Activated CD8-positive, alpha-beta memory T cell treated with anti-CD3 and anti-CD28 coated beads for 24 hours (primary cell): Measurements from ENCODE around the gene TCF21.
"Not testable (repeated sequence)": the region's sequence is repeated elsewhere in the genome, so short reads cannot be mapped to it uniquely, and the experiment has no call there.

Experiments used
- DNase-seq: peaks from one replicate; pipeline ENCODE4 v3.0.0-alpha.2; 2020

TCF21 gene

DNA sequence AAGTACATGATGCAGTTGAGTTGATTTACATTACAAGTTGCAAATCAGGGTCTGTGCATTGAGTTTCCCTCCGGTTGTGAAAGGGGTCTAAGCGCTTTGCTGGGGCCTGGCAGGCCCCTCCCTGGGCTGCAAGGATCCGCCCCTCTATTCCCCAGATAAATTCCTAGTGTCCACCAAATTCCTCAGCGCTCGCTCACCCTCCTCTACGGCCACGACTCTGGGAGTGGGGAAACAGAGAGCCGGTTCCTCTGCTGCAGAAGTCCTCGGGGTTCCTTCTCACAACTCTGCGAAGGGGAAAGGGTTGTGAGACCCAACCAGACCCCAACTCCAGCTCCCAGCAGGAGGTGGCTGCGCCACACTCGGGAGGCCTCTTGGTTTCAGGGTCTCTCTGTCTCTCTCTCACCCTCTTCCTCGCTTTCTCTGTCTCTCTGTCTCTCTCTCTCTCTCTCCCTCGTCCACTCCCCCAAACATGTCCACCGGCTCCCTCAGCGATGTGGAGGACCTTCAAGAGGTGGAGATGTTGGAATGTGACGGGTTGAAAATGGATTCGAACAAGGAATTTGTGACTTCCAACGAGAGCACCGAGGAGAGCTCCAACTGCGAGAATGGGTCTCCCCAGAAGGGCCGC lies at the start of gene TCF21:
Gene TCF21, plus strand, starts transcription at position 185 of the 628 bp plus-strand sequence. Its CDS starts 285 bp downstream, at position 470.
- no peak for DNase-seq

DNA sequence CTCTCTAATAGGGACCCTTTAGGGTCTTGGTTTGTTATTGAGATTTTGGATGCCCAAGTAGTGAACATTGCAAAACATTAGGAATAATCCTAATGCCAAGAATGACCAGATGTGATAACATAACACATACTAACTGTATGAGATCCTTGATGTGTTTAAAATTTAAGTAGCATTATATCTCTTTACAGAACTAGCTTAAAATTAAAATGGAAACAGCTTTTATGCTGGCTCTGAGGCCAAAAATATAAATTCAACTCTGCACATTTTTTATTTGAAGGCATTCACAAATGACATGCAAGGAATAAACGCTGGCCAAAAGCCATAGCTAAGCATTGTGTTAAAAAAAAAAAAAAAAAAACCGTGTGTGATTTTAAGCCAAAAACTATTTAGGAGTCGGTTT lies 47.7 kb upstream of the TCF21 start:
- no peak for DNase-seq

DNA sequence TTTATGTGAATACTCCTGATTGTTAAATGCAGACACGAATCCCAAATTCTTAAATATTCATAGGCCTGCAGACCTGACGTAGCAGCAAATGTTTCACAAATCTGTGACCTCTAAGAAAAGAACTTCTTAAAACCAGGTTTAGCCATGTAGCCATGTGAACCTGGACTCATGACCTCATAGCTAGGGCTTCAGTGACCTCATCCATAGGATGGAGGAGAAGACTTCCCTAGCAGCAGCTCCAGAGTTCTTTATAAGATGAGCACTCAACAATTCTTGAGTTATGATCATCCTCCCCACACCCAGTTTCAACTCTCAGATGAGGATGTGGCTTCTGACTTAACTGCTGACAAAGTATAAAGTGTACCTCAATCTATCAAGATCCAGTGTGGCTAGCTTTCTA lies 45.8 kb upstream of the TCF21 start:
- DNase-seq = no peak

DNA sequence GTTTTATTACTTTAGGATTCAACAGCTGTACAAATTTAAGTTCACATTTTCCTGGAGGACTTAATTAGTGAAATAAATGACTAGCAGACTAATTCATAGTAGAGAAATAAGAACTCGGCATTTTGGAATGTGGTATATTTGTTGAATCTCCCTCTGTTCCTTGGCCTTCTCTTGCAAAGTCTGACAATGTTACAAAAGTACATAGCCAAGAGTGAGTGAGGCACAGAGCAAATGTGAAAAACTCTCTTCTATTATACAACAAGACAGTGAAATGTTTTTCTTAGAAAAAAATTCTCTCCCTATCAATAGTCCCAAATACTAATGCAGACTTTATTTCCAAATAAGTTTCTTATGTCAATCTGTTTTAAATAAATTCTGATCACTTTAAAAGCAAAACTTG lies 44.2 kb upstream of the TCF21 start:
- DNase-seq = no peak

DNA sequence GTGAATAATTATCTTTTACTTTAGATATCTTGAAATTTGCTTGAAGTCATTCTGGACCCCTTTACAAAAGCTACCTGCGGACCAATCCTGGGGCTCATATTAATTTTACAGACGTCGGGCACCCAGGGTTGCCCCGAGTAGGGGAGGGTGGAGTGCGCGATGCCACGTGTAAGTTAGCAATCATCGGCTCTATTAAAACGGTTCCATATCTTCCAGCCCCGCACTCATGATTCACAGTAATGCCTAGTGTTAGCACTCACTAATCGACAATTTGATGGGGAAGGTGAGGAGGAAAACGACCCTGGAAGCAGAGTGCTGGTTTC lies 34.9 kb upstream of the TCF21 start:
- DNase-seq = no peak

DNA sequence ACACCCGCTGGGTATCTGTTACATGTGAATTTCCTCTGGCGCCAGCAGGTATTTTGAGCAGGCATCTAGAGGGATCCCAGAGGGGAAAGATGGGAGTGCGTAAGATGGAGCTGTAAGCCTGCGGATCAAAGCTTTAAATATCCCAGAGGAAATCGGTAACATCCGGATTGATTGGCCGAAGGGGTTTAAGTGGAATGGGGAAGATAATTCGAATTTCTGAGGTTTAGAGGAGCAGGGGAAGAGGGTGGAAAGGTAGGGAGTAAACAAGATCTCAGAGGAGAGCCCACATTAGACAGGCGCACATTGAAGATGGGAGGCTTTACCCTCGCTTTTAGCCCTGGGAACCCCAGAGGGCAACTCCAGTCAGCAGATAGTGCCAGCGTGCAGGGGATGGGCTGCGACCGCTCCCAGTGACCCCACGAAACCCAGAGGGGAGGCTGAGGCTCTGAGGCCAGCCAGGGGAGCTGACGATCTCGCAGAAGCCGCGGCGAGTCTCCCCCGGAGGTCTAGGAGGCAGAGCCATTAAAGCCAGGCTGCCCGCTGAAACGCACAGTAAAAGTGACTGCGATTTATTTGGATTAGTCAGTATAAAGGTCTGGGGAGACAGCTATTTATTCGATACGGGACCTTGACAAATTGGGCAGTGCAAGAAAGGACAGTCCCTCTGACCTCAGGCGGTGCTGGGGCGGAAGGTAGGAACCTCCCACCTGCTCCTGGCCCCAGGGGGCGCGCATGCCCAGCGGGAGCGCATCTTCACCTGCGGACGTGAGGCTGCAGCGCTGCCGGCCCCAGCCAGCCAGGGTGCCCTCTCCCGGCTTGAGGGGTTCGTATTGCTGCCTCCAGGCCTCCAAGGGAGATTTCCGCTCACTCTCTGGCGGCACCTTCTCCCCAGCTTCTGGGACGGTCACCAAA lies 34.3 kb upstream of the TCF21 start:
- DNase-seq = no peak

DNA sequence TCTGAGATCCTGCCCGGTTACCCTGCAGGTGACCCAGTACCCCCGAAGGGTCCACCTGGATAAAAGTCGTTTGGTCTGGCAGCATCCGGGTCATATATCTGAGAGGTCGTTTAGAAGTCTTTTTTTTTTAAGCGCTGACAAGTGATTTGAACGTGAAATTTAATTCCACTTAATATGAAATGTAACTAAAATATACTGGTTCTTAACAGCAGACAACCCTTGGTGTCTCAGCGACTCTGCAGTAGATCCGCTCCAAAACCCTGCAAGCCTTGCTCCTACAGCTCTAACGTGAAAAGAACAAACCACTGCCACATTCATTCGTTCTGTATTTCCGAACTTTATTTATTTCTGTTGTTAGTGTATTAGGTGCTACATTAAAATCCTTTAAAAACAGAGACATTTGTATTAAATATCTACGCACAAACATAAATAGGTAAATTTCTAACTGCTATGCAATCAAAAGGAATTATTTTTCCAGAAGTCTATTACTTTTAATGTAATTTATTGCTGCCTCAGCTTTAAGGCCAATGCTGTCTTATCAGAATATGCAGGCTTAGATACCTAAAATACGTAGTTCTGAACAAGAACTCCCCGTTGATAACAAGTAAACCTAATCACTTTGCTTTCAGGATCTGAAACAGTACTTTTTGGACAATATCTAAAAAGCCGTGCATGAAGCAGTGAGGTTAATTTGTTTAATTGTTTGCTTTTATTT lies 33.5 kb upstream of the TCF21 start:
- no peak for DNase-seq

DNA sequence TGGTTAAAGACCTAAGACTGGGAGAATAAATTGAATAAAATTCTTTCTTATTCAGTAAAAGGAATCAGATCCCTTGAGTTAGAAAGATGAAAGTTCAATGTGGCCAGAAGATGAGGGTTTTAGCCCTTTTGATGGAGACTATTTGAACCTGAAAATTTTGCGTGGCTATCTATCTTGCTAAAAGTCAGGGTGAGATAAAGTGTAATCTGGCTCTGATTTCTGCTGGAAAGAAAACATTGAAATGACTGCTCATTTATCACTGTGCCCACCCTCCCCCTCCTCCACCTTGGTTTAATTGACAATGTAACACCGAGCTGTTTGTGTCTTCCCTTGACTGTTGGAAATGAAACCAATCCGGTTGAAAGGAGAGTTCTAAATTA lies 32.9 kb upstream of the TCF21 start:
- DNase-seq = no peak

DNA sequence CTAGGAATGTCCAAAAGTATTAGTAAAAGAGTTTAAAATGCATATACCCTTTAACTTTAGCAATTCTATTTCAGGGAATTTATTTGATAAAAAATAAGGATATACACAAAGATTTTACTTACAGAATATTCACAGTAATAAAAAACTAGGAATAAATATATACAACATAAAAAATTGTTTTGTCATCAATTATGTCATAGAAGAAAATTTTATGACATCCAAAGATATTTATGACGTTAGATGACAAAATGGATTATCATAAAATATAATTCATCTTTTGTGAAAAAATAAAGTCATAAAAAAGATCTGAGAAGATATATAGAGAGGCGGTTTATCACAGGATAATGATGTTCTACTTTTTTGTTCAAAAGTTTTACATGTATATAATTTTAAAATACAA lies 32.0 kb upstream of the TCF21 start:
- no peak for DNase-seq

DNA sequence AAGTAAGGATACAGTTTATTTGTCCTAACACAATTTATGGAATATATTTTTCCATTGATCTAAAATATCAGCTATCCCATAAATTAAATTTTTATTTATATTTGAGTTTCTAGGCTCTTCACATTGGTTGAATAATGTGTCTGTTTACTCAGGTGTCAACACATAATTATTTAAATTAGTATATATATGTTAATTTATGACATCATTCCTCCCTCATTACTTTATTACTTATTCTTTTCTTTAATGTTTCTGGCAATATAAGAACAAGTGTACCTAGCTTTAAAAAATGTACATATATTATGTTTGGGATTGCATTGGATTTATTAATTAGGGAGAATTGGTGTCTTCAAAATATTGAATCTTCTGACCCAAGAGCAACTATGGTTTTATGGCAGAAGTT lies 31.2 kb upstream of the TCF21 start:
- DNase-seq = no peak

DNA sequence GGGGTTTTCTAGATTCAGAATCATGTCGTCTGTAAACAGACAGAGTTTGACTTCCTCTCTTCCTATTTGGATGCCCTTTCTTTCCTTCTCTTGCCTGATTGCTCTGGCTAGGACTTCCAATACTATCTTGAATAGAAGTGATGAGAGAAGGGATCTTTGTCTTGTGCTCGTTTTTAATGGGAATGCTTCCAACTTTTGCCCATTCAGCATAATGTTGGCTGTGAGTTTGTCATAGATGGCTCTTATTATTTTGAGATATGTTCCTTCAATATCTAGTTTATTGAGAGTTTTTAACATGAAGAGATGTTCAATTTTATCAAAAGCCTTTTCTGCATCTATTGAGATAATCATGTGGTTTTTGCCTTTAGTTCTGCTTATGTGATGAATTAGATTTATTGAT lies 27.6 kb upstream of the TCF21 start:
- DNase-seq = not testable (repeated sequence)

DNA sequence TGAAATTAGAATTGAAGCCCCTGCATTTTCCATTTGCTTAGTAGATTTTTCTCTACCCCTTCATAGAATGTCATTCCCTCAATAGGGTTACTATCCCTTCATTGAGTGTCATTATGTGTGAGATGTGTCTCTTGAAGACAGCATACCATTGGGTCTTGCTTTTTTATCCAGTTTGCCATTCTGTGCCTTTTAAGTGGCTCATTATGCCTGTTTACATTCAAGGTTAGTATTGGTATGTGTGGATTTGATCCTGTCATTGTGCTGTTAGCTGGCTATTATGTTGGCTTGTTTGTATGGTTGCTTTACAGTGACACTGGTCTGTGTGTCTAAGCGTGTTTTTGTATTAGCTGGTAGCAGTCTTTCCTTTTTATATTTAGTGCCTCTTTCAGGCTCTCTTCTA lies 25.7 kb upstream of the TCF21 start:
- no peak for DNase-seq

DNA sequence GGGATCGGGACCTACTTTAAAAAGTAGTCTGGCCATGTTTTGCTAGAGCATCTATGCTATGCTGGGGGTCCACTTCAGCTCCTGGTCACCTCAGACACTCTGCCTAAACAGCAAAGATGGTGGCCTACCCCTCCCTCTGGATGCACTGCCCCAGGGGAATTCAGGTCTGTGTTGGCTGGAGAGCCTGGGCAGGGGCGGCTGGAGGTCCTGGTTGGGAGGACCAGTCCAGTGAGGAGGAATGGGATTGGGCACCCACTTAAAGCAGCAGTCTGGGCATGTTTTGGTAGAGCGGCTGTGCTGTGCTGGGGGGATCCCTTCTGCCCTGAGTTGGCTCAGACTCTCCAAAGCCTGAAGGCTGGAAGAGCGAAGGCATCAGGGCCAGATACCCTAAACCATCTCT lies 23.2 kb upstream of the TCF21 start:
- no peak for DNase-seq

DNA sequence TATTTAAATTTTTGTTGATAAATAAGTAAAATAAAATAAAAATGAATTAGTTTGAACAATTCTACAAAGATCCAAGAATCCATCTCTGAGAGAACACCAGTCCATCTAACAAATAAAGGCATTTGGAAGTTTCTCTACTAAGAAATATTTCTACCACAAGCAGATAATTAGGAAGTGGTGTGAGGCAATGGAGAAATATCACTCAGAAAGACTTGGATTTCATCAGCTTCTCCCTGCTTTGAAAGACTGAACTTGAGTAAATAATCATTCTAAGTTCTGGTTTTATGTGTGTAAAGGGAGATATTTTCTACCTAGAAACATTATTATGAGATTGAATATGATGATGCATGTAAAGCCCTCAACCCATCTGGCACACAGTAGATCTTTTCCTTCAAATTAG lies 17.8 kb upstream of the TCF21 start:
- DNase-seq = no peak

DNA sequence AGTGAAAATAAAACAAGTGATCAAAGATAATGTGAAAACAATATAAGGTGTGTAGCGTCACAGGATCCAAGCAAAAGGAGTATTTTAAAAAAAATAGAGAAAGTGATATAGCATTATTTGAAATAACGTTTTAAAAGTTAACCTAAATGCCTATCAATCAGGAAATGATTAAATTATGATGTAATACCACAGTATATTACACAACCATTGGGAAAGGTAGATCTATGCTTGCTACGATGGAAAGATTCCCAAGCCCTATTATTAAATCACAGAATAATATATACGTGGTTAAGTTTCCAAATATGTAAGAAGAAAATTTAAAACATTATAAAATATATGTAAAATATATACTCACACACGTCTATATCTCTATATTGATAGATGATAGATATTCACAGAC lies 15.4 kb upstream of the TCF21 start:
- no peak for DNase-seq

DNA sequence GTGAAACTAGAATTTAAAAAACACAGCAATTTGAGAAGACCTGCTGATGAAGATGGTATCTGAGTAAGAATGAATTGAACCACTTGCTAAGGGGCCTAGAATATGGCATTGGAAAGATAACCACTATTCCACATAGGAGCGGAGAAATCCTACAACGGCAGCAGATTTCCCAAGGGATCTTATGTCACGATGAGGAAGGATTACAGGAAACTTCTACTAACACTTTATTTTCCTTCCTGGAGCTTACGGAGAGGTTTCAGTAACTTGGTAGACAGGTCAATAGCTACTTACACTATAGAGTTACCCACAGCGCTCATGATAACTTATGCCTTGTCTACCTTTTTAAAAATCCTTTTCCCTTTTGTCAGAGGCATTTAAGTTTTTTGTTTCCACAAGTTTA lies 11.8 kb upstream of the TCF21 start:
- DNase-seq = no peak

DNA sequence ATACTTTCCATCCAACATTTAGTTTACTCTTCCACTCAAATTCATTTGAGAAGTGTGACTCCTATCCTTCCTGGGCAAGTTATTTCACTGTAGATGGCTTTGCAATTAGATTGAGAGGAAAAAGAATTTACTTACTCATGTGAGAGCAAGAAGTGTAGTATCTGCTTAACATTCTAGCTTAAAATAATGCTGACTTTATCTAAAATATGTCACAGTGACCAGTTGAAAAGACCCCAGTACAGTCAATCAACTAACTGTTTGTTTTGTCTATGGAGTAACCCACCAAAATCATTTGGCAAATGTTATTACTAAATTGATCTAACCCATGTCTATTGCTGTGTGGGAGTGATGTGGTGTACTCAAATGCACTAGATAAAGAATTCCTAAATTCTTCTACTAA lies 8.9 kb upstream of the TCF21 start:
- DNase-seq = no peak

DNA sequence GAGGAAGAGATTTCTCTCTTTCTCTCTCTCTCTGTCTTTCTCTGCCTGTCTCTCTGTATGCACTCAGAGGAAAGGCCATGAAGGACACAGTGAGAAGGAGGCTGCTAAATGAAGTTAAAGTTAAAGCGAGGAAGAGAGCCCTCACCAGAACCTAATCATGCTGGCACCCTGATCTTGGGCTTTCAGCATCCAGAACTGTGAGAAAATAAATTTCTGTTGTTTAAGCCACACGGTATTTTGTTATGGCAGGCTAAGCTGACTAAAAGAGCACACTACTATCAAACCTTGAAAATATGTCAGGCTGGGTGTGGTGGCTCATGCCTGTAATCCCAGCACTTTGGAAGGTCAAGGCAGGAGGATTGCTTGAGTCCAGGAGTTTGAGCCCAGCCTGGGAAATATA lies 8.0 kb upstream of the TCF21 start:
- no peak for DNase-seq

DNA sequence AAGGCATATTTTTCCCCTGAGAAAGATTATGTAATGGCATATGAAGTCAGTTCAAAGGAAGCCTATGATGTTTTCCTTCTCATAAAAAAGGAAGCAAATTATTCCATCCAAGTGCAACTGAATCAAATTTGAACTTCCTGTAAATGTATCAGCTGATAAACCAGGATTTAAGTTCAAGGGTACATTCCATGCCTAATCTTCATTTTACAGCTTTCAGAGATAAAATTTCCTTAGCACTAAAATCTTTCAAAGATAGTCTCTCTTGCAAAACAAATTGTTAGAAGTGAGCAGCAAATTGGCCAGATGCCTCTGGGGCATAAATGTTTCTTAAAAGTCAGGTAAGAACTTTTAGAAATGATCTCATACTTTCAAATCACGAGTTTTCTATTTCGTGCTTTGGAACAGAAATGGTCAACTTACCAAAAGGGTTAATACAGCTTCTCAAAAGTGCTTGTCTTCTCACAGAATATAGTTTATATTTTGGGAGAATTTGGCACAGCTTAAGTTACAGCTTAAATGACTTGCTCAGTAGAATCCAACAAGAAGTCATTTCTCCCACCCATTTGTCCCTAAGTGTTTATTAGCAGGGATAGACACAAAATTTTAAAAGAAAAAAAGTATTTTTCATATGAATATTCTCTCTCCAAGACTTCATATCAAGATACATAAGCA lies 2.7 kb upstream of the TCF21 start:
- no peak for DNase-seq

DNA sequence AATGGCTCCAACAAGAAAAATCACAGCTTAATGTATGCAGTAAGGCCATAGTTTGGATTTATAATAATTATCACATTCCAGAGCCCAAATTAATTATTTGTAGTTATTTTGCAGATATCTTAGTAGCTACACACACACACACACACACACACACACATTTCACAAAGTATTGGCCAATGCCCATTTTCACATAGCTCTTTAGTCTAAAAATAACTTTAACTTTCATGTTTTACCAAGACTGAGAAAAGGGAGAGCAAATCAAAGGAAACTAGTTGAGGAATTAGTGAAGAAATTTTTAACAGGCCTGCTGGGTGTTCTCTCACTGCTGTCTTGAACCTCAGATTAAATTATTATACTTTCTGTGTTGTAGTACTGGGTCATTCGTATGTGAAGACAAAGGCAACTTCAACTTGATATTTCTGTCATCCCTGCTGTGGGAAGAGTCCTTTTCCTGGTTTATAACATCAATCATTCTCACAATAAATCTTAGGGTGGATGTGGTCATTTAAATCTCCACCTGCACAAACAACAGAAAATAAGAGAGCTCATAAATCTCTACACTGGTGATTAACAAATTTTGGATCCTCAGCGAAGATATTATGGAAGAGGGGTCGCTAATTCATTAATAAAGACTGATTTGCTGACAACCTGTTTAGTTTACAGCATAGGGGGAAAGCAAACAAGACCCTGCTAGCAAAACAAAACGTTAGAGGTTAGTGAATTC lies 1.6 kb upstream of the TCF21 start:
- no peak for DNase-seq

DNA sequence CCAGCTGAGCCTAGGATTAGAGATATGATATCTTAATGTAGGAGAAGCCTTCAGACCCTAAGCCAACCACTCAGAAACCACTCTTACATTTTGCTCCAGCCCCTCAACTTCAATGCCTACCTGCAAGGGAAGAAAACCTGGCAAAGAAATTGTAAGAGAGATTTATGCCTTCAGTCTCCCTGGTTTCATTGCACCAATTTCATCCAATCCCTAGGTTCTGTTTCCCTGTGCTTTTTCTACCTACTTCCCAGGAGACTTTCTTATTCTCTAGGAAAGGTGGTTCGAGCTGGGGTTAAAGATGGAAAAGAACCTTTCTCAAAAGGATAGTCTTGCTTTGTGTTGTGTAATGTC lies 1.1 kb upstream of the TCF21 start:
- DNase-seq = no peak

DNA sequence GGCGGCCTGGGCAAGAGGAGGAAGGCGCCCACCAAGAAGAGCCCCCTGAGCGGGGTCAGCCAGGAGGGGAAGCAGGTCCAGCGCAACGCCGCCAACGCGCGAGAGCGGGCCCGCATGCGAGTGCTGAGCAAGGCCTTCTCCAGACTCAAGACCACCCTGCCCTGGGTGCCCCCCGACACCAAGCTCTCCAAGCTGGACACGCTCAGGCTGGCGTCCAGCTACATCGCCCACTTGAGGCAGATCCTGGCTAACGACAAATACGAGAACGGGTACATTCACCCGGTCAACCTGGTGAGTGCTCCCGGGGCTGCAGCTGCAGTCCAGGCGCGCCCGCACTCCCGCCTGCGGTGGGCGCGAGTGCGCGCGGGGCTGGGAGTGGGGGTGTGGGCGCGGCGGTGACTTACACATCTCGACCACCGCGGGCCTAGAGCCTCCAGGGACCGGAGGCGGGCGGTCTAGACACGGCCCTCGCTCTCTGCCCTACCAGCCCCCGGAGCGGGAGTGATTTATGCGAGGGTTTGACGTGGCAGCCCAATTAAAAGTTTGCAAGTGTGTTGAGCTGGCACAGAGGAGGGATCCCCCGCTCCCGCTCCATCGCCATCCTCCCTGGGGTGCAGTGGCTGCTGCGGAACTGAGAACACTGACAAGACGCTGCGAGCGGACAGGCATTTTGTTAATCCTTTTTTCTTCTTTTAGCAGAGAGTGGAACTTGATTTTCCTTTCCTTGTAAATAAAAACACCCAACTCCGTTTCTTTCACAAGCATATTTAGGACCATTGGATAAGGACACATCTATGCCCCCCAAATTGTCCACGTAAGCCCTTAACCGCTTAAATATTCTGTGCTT lies 867 bp downstream of the TCF21 start:
- no peak for DNase-seq
